Endothelial cell (in vitro differentiated cells): Measurements from ENCODE around the gene CLCF1. TPM values are rescaled to one million over a fixed set of nuclear protein-coding genes. Genes with fewer than 3 reads are reported as not detected.
A peak's percentile ranks its signal among the peaks of the same experiment; 100 is the strongest.

Source experiments
- DNase-seq: peaks from one replicate; pipeline ENCODE4 v3.0.0; 2021; ENCODE audit warnings: low spot score
- H3K27ac Mint-ChIP-seq: one replicate; pipeline ENCODE4 v1.8.0; 2021; ENCODE audit warnings: mixed read lengths, inconsistent platforms; ENCODE audit not compliant: unreplicated experiment
- H3K27me3 Mint-ChIP-seq: one replicate; pipeline ENCODE4 v1.8.0; 2021; ENCODE audit warnings: mild to moderate bottlenecking, moderate library complexity, mixed read lengths, inconsistent platforms; ENCODE audit not compliant: unreplicated experiment
- H3K36me3 Mint-ChIP-seq: one replicate; pipeline ENCODE4 v1.8.0; 2021; ENCODE audit warnings: mild to moderate bottlenecking, low read depth, mixed read lengths, inconsistent platforms; ENCODE audit not compliant: unreplicated experiment
- H3K4me1 Mint-ChIP-seq: one replicate; pipeline ENCODE4 v1.8.0; 2021; ENCODE audit warnings: mild to moderate bottlenecking, mixed read lengths, inconsistent platforms; ENCODE audit not compliant: unreplicated experiment
- H3K4me3 Mint-ChIP-seq: one replicate; pipeline ENCODE4 v1.8.0; 2021; ENCODE audit warnings: mild to moderate bottlenecking, mixed read lengths, inconsistent platforms; ENCODE audit not compliant: unreplicated experiment
- H3K9me3 Mint-ChIP-seq: one replicate; pipeline ENCODE4 v1.8.0; 2021; ENCODE audit warnings: mixed read lengths, inconsistent platforms; ENCODE audit not compliant: unreplicated experiment
- CTCF ChIP-seq: fragments of 200-600 bp; sonication (generic); IDR thresholded peaks from one replicate; pipeline ENCODE4 v1.5.0; 2021; ENCODE audit warnings: antibody characterized with exemption; ENCODE audit not compliant: unreplicated experiment
- total RNA-seq: library from RNA; stranded (reverse); fragmentation: NEBNext Ultra II Directional; extraction: Animal tissue kit (Norgen Biotek cat#: 25700); gene quantifications from one replicate; pipeline ENCODE4 v1.2.1, GENCODE V29; 2021; ENCODE audit not compliant: unreplicated experiment

The CLCF1 gene
- total RNA-seq, 1 donor from 2014 or later: 12.6 TPM

- peaks cover 16% of the 10 kb centered on the region for H3K27me3 Mint-ChIP-seq
- H3K36me3 Mint-ChIP-seq: peaks cover 5% of the 10 kb centered on the region
- peak within 1 kb of the TSS; percentile 91 for H3K4me3 Mint-ChIP-seq
- H3K27ac Mint-ChIP-seq: peak within 1 kb of the TSS; percentile 66
- TF ChIP-seq CTCF: no peak
- peaks cover 24% of the 10 kb centered on the region for H3K4me1 Mint-ChIP-seq
- no peaks in the 10 kb centered on the region for H3K9me3 Mint-ChIP-seq
- peak; percentile 92 for DNase-seq
Observed at GRCh38 chr11:67391304-67392182, 18.1 kb upstream of the CLCF1 start, which contains the start of gene RAD9A. TSS of gene RAD9A (plus strand) at chr11:67391986. CDS start at chr11:67392045, 59 bp downstream.

GRCh38 chr11:67390947-67391303 is 17.5 kb upstream of the CLCF1 start:
- no peak for DNase-seq
- no peak for TF ChIP-seq CTCF
- Mint-ChIP-seq H3K27me3 (peaks cover 14% of the 10 kb centered on the region), H3K36me3 (peaks cover 5% of the 10 kb centered on the region), H3K9me3 (no peaks in the 10 kb centered on the region), H3K27ac (peak overlapping the region; percentile 66), H3K4me1 (peaks cover 20% of the 10 kb centered on the region), H3K4me3 (peak overlapping the region; percentile 91)

- peak overlapping the region; percentile 48 for H3K27ac Mint-ChIP-seq
- peak overlapping the region; percentile 80 for H3K4me3 Mint-ChIP-seq
- peaks cover 16% of the 10 kb centered on the region for H3K27me3 Mint-ChIP-seq
- peaks cover 20% of the 10 kb centered on the region for H3K4me1 Mint-ChIP-seq
- peak; percentile 75 for DNase-seq
- H3K36me3 Mint-ChIP-seq: peaks cover 5% of the 10 kb centered on the region
- TF ChIP-seq CTCF: peak; percentile 66
- no peaks in the 10 kb centered on the region for H3K9me3 Mint-ChIP-seq
Observed at GRCh38 chr11:67389477-67389876, 16.1 kb upstream of the CLCF1 start.

GRCh38 chr11:67387518-67387917 is 14.1 kb upstream of the CLCF1 start:
- H3K4me1 Mint-ChIP-seq: peaks cover 17% of the 10 kb centered on the region
- no peak overlapping the region for H3K27ac Mint-ChIP-seq

More at GRCh38 chr11:67387518-67387917, 14.1 kb upstream of the CLCF1 start:
- TF ChIP-seq CTCF: no peak
- no peak for DNase-seq
- Mint-ChIP-seq H3K9me3 (no peaks in the 10 kb centered on the region), H3K4me3 (peak overlapping the region; percentile 65), H3K27me3 (peaks cover 14% of the 10 kb centered on the region), H3K36me3 (no peaks in the 10 kb centered on the region)
